PC-3 (cell line): ENCODE data around the gene LMNA.

Experiments used
- EZH2 ChIP-seq: fragments of 300-600 bp; sonication (generic); IDR thresholded peaks from one replicate; pipeline ENCODE4 v1.6.1; 2017; ENCODE audit warnings: antibody characterized with exemption, mild to moderate bottlenecking, low read length; ENCODE audit not compliant: unreplicated experiment
- EZH2phosphoT487 ChIP-seq: fragments of 300-600 bp; sonication (generic); IDR thresholded peaks from 2 replicates; pipeline ENCODE4 v1.6.1; 2018; ENCODE audit warnings: mild to moderate bottlenecking, antibody characterized with exemption, low read length, borderline replicate concordance
- TF ChIP-seq, protein P1 (sequence below): fragments of 300-600 bp; sonication (generic); conservative IDR thresholded peaks from 2 replicates; pipeline ENCODE4 v1.5.1; 2017; ENCODE audit warnings: antibody characterized with exemption, low read depth, mild to moderate bottlenecking, low read length

GRCh38 chr1:156160743-156161171 lies 46.2 kb downstream of the LMNA start:
- TF ChIP-seq, protein P1, sequence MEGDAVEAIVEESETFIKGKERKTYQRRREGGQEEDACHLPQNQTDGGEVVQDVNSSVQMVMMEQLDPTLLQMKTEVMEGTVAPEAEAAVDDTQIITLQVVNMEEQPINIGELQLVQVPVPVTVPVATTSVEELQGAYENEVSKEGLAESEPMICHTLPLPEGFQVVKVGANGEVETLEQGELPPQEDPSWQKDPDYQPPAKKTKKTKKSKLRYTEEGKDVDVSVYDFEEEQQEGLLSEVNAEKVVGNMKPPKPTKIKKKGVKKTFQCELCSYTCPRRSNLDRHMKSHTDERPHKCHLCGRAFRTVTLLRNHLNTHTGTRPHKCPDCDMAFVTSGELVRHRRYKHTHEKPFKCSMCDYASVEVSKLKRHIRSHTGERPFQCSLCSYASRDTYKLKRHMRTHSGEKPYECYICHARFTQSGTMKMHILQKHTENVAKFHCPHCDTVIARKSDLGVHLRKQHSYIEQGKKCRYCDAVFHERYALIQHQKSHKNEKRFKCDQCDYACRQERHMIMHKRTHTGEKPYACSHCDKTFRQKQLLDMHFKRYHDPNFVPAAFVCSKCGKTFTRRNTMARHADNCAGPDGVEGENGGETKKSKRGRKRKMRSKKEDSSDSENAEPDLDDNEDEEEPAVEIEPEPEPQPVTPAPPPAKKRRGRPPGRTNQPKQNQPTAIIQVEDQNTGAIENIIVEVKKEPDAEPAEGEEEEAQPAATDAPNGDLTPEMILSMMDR: no peak
- TF ChIP-seq EZH2 (no peak), EZH2phosphoT487 (no peak)
